NCI-H524 (cell line): ENCODE measurements around the gene ARHGEF11.
"Not testable (repeated sequence)": the region's sequence is repeated elsewhere in the genome, so short reads cannot be mapped to it uniquely, and the experiment has no call there.

Experiments
- DNase-seq, 2 experiments: peaks; one replicate each; lab custom pipeline; 2025; lab: John Stamatoyannopoulos, UW

ARHGEF11 gene

DNA sequence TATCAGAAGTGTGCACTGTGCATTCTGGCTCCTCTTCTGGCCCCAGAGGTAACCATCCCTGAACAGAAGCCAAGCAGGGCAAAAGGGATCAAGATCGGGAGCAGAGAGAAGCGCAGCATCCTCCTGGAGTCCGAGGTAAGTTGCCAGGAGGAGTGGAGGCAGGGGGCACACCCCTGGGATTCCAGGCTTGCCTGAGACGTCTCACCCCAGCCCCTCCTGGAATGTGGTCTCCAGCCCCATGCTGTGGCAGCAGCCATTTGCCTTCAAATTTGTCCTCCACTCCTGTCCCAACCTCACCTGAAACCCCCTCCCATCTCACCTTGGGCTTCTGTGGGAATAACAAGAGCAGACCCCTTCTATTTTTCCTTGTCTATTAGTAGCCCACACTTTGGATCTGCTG is 115.1 kb downstream of the ARHGEF11 start:
- DNase-seq, result no peak

DNA sequence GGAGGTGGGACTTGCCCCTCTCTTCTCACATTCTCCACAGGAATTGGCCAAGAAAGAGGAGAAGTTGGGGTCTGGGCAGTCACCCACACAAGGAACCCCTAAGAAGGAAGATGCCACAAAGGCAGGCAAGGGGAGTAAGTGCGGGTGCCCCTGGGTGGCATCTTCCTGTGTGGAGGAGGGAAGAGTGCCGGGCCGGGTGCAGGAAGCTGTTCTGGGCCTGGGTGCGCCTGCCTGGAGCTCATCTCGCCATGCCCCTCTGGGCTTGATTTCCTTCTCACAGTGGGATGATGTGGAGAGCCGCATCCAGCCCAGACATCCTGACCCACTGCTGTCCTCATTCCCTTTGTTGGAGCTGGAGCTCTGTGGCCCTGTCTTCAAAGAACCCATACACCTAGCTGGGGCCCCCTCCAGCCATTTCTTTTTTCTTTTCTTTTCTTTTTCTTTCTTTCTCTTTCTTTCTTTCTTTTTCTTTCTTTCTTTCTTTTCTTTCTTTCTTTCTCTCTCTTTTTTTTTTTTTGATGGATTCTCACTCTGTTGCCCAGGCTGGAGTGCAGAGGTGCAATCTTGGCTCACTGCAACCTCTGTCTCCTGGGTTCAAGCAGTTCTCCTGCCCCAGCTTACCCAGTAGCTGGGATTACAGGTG is 115.8 kb downstream of the ARHGEF11 start:
- DNase-seq, result no peak

DNA sequence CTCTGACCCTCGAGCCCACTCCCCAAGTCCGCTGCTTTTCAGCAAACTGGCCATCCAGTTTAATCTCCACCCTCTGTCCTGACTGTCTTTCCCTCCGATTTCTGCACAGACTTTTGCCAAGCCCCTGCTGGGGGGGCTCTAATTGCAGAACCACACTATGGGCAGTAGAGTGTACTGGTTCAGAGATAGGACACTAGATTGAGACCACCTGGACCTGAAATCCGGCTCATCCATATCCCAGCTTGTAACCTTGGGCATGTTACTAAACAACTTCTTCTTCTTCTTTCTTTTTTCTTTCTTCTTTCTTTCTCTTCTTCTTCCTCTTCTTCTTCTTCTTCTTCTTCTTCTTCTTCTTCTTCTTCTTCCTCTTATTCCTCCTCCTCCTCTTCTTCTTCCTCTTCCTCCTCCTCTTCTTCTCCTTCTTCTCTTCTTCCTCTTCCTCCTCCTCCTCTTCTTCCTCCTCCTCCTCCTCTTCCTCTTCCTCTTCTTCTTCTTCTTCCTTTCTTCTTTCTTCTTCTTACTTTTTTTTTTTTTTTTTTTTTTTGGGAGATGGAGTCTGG is 117.4 kb downstream of the ARHGEF11 start:
- no peak for DNase-seq

DNA sequence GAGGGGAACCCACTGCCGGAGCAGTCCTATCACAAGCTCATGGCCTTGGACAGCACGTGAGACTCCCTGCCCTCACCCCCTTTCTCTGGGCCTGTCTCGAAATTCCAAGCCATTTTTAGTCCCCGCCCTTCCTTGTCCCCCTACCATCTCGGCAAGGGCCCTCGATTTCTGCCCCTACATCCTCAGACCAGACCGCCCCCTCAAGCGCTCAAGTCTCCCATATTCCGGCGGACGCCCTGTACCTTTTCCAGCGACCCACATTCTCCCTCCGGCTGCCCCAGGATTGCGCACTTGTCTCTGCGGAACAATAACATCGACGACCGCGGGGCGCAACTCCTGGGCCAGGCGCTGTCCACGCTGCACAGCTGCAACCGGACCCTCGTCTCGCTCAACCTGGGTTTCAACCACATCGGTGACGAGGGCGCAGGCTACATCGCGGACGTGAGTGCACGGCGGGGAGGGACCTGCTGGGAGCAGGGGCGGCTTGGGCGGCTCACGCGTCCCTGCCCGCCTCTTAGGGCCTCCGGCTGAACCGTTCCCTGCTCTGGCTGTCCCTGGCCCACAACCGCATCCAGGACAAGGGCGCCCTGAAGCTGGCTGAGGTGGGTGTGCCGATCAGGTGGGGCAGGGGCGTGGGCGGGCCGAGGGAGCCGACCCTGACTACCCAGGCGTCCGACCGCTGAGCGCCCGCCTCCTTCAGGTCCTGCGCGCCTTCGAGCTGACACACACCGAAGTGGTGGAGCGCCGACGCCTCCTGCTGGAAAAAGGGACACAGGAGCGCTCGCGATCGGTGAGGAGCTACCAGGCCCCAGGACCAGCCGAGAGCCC is 118.1 kb downstream of the ARHGEF11 start:
- peak; percentile 47 to 74 for DNase-seq

DNA sequence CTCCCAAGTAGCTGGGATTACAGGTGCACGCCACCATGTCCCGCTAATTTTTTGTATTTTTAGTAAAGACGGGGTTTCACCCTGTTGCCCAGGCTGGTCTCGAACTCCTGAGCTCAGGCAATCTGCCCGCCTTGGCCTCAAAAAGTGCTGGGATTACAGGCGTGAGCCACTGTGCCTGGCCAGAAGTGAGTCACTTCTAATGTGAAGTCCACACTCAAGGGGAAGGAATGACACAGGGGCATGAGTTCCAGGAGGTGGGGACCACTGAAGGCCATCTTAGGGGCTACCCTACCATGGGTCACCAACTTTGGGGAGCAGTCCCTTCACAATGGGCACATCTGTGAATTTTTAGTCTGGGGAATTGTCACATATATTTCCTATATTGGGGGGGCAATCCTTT is 118.8 kb downstream of the ARHGEF11 start:
- not testable (repeated sequence) for DNase-seq

DNA sequence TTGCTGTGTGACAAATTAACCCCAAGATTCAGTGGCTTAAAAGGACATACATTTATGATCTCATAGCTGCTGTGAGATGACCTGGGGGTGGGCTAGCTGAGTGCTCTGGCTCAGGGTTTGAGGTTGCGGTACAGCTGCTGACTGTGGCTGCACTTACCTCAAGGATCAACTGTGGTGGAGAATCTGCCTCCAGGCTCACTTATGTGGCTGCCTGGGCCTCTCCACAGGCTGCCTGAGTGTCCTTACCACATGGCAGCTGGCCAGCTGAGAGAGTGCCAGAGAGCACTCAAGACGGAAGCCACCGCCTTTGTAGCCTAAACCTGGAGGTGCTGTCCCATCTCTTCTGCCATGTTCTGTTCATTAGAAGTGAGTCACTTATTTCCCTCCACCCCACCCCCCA is 119.4 kb downstream of the ARHGEF11 start:
- peak; percentile 87 to 91 for DNase-seq

DNA sequence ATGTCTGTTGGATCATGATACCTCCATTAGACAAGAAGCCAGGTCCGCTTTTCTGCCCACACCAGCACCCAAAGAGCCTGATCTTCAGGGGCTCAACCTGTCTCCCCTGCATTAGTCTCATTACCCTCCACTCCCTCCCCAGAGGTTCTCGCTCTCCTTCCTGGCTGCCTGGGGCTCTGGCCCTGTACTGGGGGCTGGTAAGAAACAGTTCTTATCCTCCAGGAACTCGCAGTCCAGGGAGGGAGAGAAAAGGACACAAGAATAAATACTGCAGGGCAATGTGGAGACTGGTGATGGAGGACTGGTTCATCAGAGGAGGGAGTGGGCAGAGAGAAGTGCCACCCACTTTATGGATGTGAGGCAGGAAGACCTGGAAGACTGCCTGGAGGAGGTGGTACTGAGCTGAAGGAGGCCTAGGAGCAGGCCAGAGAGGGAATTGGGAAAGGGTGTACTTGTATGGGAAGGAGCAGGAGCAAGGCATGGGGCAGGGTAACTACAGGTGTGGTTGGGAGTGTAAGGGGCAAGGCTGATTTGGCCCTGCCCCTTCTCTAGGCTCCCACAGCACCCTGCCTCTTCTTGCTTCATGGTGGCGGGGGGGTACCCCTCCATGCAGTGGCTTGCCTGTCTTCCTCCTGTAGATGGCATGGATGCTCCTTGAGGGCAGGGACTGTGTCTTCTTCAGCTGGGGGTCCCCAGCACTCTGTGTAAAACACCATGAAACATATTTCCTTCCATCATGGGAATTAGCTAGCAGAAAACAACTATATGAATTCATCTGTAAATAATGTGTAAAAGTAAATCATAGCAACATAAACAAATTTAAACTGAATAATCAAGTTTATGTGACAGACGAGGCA is 120.2 kb downstream of the ARHGEF11 start:
- no peak for DNase-seq

DNA sequence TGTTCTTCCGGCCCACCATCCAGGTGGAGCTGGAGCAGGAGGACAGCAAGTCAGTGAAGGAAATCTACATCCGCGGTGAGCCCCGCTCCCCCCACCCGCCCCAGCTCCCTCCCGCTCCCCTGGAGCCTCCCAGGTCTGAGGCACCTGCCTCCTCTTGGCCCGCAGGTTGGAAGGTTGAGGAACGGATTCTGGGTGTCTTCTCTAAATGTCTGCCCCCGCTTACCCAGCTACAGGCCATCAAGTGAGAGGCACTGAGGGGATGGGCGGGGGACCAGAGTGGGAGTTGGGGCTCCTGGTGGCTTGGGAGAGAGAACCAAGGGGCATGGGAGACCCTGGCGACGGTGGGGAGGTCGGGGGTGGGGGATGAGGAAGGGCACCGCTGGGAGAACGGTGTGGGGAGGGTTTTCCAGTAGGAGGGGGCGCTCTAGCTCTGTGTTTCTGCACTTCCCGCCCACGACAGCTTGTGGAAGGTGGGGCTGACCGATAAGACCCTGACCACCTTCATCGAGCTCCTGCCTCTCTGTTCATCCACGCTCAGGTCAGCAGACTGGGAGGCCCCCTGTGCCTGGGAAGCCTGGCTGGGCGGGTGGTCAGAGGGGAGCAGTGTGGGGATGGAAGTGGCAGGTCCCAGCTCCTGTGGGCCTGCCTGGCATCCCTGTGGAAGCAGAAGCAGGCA is 120.9 kb downstream of the ARHGEF11 start:
- DNase-seq, result no peak

DNA sequence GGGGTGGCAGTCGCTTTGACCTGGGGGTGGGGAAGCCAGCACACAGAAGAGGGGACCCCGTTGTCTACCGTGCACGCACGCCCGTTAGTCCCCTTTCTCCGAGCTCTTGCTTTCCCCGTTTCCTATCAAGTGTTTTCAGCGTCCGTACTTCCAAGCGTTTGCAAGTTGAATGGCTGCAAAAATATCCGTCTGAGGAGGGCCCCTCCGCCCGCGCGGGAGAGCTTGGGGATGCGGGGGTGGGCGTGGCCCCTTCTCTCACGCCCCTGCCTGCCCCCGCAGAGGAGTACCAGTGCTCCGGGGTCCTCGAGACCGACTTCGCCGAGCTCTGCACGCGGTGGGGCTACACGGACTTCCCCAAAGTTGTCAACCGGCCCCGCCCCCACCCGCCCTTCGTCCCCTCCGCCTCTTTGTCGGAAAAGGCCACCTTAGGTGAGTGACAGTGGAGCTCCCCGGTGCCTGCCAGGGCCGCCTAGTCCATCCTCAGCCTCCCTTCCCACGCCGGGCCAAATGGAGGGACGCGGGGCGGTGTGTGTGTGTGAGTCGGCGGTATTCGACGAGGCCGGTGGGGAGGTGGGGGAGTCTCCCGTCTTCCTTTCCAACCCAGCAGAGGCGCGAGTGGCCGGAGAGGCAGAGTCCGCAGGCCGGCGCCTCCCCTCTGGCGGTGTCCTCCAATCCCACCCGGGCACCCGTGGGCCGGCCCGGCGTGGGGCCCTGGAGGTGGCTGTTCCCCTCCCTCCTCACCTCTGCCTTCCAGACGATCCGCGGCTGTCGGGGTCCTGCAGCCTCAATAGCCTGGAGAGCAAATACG is 121.7 kb downstream of the ARHGEF11 start:
- no peak for DNase-seq

DNA sequence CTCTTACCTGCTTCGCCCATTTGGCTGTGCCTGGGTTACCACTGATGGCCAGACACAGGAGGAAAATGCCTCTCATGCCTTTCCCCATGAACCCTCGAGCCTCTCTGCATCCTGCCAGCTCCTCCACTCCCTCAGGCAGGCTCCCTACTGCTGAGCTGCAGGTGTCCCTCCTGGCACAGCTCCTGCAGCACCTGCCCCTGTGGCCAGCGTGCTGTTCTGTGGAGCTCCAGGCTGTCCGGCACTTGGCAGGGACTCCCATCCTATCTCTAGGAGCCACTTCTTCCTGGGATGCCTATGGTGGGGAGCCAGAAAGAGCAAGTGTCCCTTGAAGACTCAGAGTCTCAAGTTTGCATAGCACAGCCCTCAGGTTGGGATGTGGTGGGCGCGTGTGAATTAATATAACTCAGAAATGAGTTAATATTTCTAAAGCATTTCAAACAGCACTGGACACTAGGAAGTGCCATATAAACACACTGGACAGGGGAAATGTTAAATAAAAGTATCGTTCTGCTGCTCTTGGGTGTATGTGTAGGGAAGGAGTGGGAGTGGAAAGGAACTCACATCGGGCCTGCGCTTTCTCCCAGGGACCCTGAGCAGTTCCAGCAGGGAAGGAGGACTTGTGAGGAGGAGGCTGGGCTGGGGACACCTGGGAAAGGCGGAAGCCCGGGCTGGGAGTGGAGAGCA is 122.4 kb downstream of the ARHGEF11 start:
- no peak for DNase-seq

DNA sequence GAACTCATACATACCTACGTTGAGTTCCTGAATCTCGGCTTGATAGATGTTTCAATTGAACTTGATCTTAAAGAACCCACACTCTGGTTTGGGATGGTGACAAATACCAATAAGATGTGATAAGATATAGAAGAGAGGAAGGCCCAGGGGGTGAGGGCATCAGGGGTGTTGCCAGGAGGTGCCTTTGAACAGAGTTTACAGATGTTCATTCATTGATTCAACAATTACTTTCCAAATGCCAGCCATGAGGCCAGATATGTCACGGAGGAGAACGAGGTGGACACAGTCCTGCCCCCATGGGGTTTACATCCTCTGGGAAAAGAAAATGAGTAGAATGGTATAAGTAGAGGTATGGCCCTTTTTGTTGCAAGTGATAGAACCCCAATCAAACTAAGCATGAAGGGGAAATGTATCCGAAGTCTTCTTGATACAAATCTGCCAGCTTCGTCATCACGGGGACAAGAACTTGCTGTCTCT is 124.5 kb downstream of the ARHGEF11 start:
- no peak for DNase-seq

DNA sequence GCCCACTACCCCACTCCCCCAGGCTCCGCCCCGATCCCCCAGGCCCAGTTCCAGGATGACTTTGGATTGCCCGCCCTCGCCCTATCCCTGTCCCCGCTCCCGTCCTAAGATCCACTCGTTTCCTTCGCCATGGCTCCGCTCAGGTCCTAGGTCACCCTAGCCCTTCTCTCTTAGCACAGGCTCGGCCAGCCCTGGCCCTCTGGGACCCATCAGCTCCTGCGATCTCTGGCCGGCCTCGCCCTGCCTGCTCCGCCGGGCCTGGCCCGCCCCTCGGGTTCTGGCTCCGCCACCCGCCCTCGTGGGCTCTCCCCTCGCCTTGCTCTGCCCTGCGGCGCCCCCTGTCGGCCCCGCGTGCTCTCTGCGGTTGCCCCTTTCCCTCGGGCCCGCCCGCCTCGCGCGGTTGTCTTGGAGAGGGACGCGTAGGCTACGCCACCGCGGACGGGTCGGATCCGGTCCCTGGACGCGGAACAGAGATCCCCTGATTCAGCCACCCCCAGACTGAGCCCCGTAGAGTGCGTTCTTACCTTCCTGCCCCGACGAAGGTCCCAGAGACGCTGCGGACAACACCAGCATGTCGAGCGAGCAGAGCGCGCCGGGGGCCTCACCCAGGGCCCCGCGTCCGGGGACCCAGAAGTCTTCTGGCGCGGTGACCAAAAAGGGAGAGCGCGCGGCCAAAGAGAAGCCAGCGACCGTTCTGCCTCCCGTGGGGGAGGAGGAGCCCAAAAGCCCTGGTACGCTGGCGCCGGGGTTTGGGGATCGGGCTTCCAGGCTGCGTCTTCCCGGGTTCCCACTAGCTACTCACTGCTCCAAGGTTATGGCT is 125.1 kb downstream of the ARHGEF11 start, which contains the start of gene LRRC71:
Gene LRRC71 (plus strand): TSS at position 400 of the 820 bp plus-strand sequence. CDS start 172 bp downstream, at position 572.
- DNase-seq, result peak; percentile 63 to 77

DNA sequence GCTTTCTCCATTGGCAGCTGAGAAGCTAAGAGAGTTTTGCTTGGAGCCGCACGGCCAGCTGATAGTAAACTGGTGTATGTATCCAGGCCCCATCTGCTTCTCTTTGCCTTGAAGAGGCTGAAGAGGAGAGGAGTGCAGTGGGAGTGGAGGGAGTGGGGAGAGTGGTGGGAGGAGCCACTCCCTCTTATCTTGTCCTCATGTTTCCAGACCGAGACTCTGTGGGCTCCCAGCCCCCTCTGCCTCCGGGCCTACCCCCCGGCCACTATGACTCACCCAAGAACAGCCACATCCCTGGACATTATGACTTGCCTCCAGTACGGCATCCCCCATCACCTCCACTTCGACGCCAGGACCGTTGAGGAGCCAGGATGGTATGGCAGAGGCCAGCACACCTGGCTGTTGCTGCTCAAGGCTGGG is 131.1 kb downstream of the ARHGEF11 start:
- DNase-seq, result peak; percentile 26 to 59

DNA sequence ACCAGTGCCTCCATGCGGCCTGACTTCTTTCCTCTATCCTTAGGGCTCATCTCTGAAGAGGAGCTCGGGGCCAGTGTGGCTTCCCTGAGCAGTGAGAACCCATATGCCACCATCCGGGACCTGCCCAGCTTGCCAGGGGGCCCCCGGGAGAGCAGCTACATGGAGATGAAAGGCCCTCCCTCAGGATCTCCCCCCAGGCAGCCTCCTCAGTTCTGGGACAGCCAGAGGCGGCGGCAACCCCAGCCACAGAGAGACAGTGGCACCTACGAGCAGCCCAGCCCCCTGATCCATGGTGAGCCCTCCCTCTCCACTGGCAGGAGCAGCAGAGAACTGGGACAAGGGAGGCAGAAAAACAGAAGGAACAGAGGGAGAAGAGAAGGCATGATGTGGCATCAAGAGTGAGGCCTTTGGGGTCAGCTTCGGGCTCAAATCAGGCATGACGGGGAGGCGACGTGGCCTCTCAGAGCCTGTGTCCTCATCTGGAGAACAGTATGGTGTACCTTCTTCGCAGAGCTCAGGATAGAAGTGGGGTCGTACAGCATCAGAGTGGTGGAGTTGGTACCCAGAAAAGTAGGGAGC is 131.6 kb downstream of the ARHGEF11 start:
- DNase-seq, result no peak

DNA sequence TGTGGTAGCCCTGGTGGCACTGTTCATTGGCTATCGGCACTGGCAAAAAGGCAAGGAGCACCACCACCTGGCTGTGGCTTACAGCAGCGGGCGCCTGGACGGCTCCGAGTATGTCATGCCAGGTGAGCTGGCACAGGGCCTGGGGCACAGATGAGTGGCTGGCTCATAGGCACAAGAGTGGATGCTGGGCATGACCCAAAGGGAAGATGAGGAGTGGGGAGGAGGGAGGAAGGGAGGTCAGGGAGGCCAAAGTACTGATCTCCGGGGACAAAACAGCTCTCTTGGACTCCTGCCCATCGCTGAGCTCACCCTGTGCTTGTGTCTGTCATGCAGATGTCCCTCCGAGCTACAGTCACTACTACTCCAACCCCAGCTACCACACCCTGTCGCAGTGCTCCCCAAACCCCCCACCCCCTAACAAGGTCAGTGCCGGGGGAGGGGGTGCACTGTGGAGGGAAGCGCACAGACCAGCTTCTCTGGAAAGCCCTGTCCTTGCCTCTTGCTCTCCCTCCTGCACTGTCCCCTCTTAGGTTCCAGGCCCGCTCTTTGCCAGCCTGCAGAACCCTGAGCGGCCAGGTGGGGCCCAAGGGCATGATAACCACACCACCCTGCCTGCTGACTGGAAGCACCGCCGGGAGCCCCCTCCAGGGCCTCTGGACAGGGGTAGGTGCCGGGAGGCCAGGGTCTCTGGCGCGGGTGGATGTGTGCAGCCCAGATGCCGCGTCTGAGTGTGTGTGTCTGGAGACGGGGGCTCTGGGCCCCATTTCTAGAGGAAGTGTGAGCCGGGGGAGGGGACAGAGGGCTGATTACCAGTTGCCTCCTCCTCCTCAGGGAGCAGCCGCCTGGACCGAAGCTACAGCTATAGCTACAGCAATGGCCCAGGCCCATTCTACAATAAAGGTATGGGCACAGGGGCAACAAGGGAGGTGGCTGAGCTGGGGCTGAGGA is 132.4 kb downstream of the ARHGEF11 start:
- DNase-seq, result no peak

DNA sequence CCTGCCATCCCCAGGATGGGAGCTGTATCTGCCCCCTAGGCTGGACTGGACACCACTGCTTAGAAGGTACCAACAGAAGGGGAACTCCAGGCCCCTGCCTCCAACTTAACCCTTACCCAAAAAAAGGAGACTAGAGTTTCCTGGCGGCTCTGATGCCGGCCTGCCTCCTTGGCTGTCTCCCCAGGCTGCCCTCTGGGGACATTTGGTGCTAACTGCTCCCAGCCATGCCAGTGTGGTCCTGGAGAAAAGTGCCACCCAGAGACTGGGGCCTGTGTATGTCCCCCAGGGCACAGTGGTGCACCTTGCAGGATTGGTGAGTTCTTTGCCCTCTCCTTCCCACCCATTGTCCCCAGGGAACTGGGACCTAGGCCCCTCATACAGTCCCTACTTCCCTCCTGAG is 133.2 kb downstream of the ARHGEF11 start:
- no peak for DNase-seq

DNA sequence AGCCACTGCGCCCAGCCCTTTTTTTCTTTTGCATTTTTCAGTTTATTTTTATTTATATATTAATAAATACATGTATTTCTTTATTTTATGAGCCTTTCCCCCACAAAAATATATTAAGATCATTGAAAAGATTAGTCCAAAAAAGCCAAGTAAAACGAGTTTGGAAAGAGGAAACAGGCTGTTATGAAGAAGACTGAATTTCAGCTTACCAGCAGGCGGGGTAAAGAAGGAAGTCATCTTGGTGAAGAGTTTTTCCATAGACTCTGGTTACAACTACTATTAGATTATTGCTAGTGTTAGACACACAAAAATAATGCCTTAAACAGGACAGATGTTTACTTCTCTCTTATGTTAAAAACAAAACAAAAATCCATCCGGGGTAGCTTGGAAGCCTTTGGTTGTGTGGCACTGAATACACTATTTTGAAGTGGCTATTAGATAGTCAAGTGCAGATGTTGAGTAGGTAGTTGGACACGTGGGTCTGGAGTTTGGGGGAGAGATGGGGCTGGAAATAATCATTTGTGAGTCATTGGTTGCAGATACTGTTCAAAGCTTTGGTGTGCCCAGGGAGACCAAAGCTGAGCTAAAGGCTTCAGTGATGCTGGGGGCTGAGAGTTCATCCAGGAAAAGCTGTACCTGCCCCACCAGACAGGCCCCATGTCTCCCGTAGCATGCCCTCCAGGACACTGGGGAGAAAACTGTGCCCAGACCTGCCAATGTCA is 133.8 kb downstream of the ARHGEF11 start:
- no peak for DNase-seq
